DND-41 (cell line): ENCODE results near the gene METTL21A.
A peak's percentile ranks its signal among the peaks of the same experiment; 100 is the strongest.

ENCODE experiments used
- ATAC-seq: fragments of 200-7000 bp; cut with Tn5 transposase; 3 replicates; pipeline ENCODE4 v1.9.1; 2021; ENCODE audit warnings: low read depth; ENCODE audit not compliant: insufficient read depth
- DNase-seq: peaks from one replicate; pipeline ENCODE4 v3.0.0-alpha.2; 2020
- H2AFZ ChIP-seq: 2 replicates; pipeline ENCODE4 v1.6.0; 2012; ENCODE audit warnings: low read depth, low read length
- H3K27ac ChIP-seq: 2 replicates; pipeline ENCODE4 v1.5.1; 2012; ENCODE audit warnings: low read length, inconsistent platforms
- H3K27me3 ChIP-seq: fragments of 200-600 bp; sonication (generic); 2 replicates; pipeline ENCODE4 v1.6.0; 2012; ENCODE audit warnings: low read length, mild to moderate bottlenecking, inconsistent platforms; ENCODE audit not compliant: insufficient read depth, poor library complexity
- H3K36me3 ChIP-seq: 2 replicates; pipeline ENCODE4 v1.5.1; 2012; ENCODE audit warnings: low read length, inconsistent platforms; ENCODE audit not compliant: insufficient read depth
- H3K4me1 ChIP-seq: 2 replicates; pipeline ENCODE4 v1.5.1; 2012; ENCODE audit warnings: mild to moderate bottlenecking, low read length; ENCODE audit not compliant: insufficient read depth
- H3K4me2 ChIP-seq: 2 replicates; pipeline ENCODE4 v1.6.0; 2012; ENCODE audit warnings: mild to moderate bottlenecking, moderate library complexity, low read length, inconsistent platforms; ENCODE audit not compliant: insufficient read depth
- H3K4me3 ChIP-seq, 2 experiments: fragments of 200-600 bp in 1 of 2; shearing (Covaris generic) in 1 of 2; 2 replicates each; pipeline ENCODE4 v1.5.1; 2012 to 2016; ENCODE audit warnings: inconsistent platforms in 2 of 2, low read length in 2 of 2, mild to moderate bottlenecking in 2 of 2, low read depth in 1 of 2, moderate library complexity in 1 of 2
- H3K79me2 ChIP-seq: 2 replicates; pipeline ENCODE4 v1.6.0; 2012; ENCODE audit warnings: low read length, inconsistent platforms; ENCODE audit not compliant: insufficient read depth
- H3K9ac ChIP-seq: 2 replicates; pipeline ENCODE4 v1.6.0; 2012; ENCODE audit warnings: low read depth, mild to moderate bottlenecking, inconsistent platforms, low read length, moderate library complexity
- H3K9me3 ChIP-seq: 2 replicates; pipeline ENCODE4 v1.5.1; 2012; ENCODE audit warnings: low read length, moderate library complexity, mild to moderate bottlenecking, inconsistent platforms; ENCODE audit not compliant: insufficient read depth, severe bottlenecking
- H4K20me1 ChIP-seq: 2 replicates; pipeline ENCODE4 v1.6.0; 2012; ENCODE audit warnings: low read length; ENCODE audit not compliant: insufficient read depth
- CTCF ChIP-seq: IDR thresholded peaks from 2 replicates; pipeline ENCODE4 v1.5.1; 2012; ENCODE audit warnings: borderline replicate concordance, low read length, moderate library complexity, mild to moderate bottlenecking; ENCODE audit not compliant: poor library complexity, severe bottlenecking; ENCODE audit errors: extremely low read depth
- EZH2 ChIP-seq: IDR thresholded peaks from 3 replicates; pipeline ENCODE4 v1.6.1; 2012; ENCODE audit warnings: borderline replicate concordance, low read depth, mild to moderate bottlenecking, moderate library complexity, low read length, inconsistent platforms; ENCODE audit not compliant: severe bottlenecking

METTL21A gene

GRCh38 chr2:207630491-207630890 lies 5.3 kb upstream of the METTL21A start:
- Histone ChIP-seq H4K20me1 (no peaks in the 10 kb centered on the region), H3K4me1 (peaks cover 8% of the 10 kb centered on the region), H3K36me3 (no peaks in the 10 kb centered on the region), H3K9ac (no peak overlapping the region), H3K79me2 (no peaks in the 10 kb centered on the region), H3K4me2 (no peak overlapping the region), H3K4me3 (no peak overlapping the region), H3K9me3 (no peaks in the 10 kb centered on the region), H2AFZ (no peak overlapping the region), H3K27me3 (no peaks in the 10 kb centered on the region), H3K27ac (no peak overlapping the region)
- ATAC-seq (no peak), DNase-seq (no peak)
- TF ChIP-seq CTCF: no peak
- no peak for TF ChIP-seq EZH2

- no peak overlapping the region for H2AFZ ChIP-seq
- no peaks in the 10 kb centered on the region for H3K27me3 ChIP-seq
- no peak overlapping the region for H3K9ac ChIP-seq
- H3K4me3 ChIP-seq: no peak overlapping the region
- no peaks in the 10 kb centered on the region for H3K9me3 ChIP-seq
- no peaks in the 10 kb centered on the region; the same call in 1 of the 2 replicates for H3K36me3 ChIP-seq
- H4K20me1 ChIP-seq: no peaks in the 10 kb centered on the region
- H3K79me2 ChIP-seq: no peaks in the 10 kb centered on the region; the same call in 1 of the 2 replicates
- ATAC-seq (no peak), DNase-seq (no peak)
- TF ChIP-seq CTCF (no peak), EZH2 (no peak)
- no peak overlapping the region for H3K27ac ChIP-seq
- H3K4me2 ChIP-seq: no peak overlapping the region
- H3K4me1 ChIP-seq: peaks cover 8% of the 10 kb centered on the region
These were observed 4.4 kb upstream of the METTL21A start for GRCh38 chr2:207629553-207629952.

GRCh38 chr2:207624185-207625013 lies 795 bp downstream of the METTL21A start:
- ATAC-seq (peak; percentile 67), DNase-seq (peak; percentile 80)
- Histone ChIP-seq H3K9me3 (no peaks in the 10 kb centered on the region), H2AFZ (peak overlapping the region; percentile 81), H3K4me1 (peaks cover 49% of the 10 kb centered on the region), H4K20me1 (no peaks in the 10 kb centered on the region), H3K36me3 (peaks cover 35% of the 10 kb centered on the region), H3K79me2 (peaks cover 40% of the 10 kb centered on the region), H3K27me3 (no peaks in the 10 kb centered on the region), H3K4me3 (peak overlapping the region; percentile 62), H3K9ac (peak overlapping the region; percentile 97), H3K27ac (peak overlapping the region; percentile 86), H3K4me2 (peak overlapping the region; percentile 74)
- no peak for TF ChIP-seq CTCF
- TF ChIP-seq EZH2: no peak
